HepG2 (cell line): ENCODE data around the gene SNRNP200. TPM values are rescaled to one million over a fixed set of nuclear protein-coding genes. Genes with fewer than 3 reads are reported as not detected.

Experiments used
- ADNP ChIP-seq: sonication (generic); formaldehyde crosslinking; IDR thresholded peaks from 2 replicates; pipeline ENCODE4 v1.4.0; 2020; ENCODE audit warnings: missing genetic modification reagents
- AHR ChIP-seq: IDR thresholded peaks from 2 replicates; pipeline ENCODE4 v1.6.1; 2018; ENCODE audit warnings: missing genetic modification reagents, missing compliant biosample characterization
- ARNTL ChIP-seq: sonication (generic); formaldehyde crosslinking; IDR thresholded peaks from 2 replicates; pipeline ENCODE4 v1.4.0; 2020; ENCODE audit warnings: mild to moderate bottlenecking, missing genetic modification reagents
- GMEB1 ChIP-seq: sonication (generic); formaldehyde crosslinking; IDR thresholded peaks from 2 replicates; pipeline ENCODE4 v1.5.1; 2020; ENCODE audit warnings: missing genetic modification reagents, mild to moderate bottlenecking, borderline replicate concordance
- HHEX ChIP-seq: IDR thresholded peaks from 2 replicates; pipeline ENCODE4 v1.6.1; 2016; ENCODE audit warnings: control low read depth
- MED1 ChIP-seq: sonication (generic); formaldehyde crosslinking; IDR thresholded peaks from 2 replicates; pipeline ENCODE4 v1.4.0; 2020; ENCODE audit warnings: missing genetic modification reagents
- PHB2 ChIP-seq: fragments of 450-650 bp; IDR thresholded peaks from 2 replicates; pipeline ENCODE4 v1.6.1; 2018; ENCODE audit not compliant: partially characterized antibody
- POGK ChIP-seq: sonication (generic); formaldehyde crosslinking; conservative IDR thresholded peaks from 2 replicates; pipeline ENCODE4 v1.8.0; 2022; ENCODE audit warnings: mild to moderate bottlenecking, moderate library complexity, missing genetic modification reagents
- POLR2AphosphoS5 ChIP-seq: IDR thresholded peaks from 2 replicates; pipeline ENCODE4 v1.6.1; 2012; ENCODE audit warnings: low read depth, low read length
- SETDB1 ChIP-seq: sonication (generic); formaldehyde crosslinking; IDR thresholded peaks from 2 replicates; pipeline ENCODE4 v1.5.1; 2020; ENCODE audit warnings: missing genetic modification reagents, mild to moderate bottlenecking, borderline replicate concordance
- SMAD3 ChIP-seq: sonication (generic); formaldehyde crosslinking; IDR thresholded peaks from 2 replicates; pipeline ENCODE4 v1.4.0; 2020; ENCODE audit warnings: missing genetic modification reagents
- ZNF556 ChIP-seq: sonication (generic); formaldehyde crosslinking; IDR thresholded peaks from 2 replicates; pipeline ENCODE4 v1.4.0; 2020; ENCODE audit warnings: mild to moderate bottlenecking, missing genetic modification reagents, borderline replicate concordance
- polyA plus RNA-seq, 8 experiments: library from polyadenylated mRNA; depleted of rRNA in 3 of 8; stranded (reverse) in 7 of 8; unstranded in 1 of 8; fragments of >200 nt; fragmentation: Illumina TruSeq in 4 of 8; extraction: Trizol in 4 of 8; gene quantifications; 2 replicates each; pipeline versions ENCODE4 v1.2.1 to v1.2.3, GENCODE V29; 2011 to 2016; ENCODE audit warnings: low read depth in 4 of 8, missing spikeins in 1 of 8, mixed read lengths in 1 of 8; ENCODE audit not compliant: insufficient read depth in 1 of 8
- total RNA-seq, 5 experiments: library from RNA; depleted of rRNA; stranded (reverse); fragments of >200 nt; fragmentation: Illumina TruSeq; extraction: Trizol; gene quantifications; 2 replicates each; pipeline ENCODE4 v1.2.3, GENCODE V29; 2016; ENCODE audit warnings: low read depth in 1 of 5
- TF ChIP-seq, protein P1 (sequence below): IDR thresholded peaks from 2 replicates; pipeline ENCODE4 v1.6.1; 2012; ENCODE audit warnings: low read depth, low read length, improper control_type of control experiment
- TF ChIP-seq, protein P2 (sequence below): sonication (generic); formaldehyde crosslinking; conservative IDR thresholded peaks from 2 replicates; pipeline ENCODE4 v1.4.0; 2020; ENCODE audit warnings: missing genetic modification reagents

Gene SNRNP200
- total and polyA plus RNA-seq, 2 of the 13 experiments (the other 11 are each of a cell fraction or from before 2014, with no cell fraction given): 99.0 to 232 TPM

GRCh38 chr2:96305091-96305978, at the start of gene SNRNP200 (continued):
- TF ChIP-seq HHEX (CRISPR knock-in tag) (no peak), ARNTL (CRISPR knock-in tag) (peak; percentile 92; the same call in 1 of the 2 replicates), POGK (peak; percentile 95), ADNP (CRISPR knock-in tag) (no peak), POLR2AphosphoS5 (peak; percentile 96), AHR (CRISPR knock-in tag) (peak; percentile 65; the same call in 1 of the 2 replicates), SETDB1 (CRISPR knock-in tag) (no peak), MED1 (CRISPR knock-in tag) (peak; percentile 88), SMAD3 (peak; percentile 76), ZNF556 (CRISPR knock-in tag) (peak; percentile 99), GMEB1 (peak; percentile 96), PHB2 (no peak)
- TF ChIP-seq, protein P1, sequence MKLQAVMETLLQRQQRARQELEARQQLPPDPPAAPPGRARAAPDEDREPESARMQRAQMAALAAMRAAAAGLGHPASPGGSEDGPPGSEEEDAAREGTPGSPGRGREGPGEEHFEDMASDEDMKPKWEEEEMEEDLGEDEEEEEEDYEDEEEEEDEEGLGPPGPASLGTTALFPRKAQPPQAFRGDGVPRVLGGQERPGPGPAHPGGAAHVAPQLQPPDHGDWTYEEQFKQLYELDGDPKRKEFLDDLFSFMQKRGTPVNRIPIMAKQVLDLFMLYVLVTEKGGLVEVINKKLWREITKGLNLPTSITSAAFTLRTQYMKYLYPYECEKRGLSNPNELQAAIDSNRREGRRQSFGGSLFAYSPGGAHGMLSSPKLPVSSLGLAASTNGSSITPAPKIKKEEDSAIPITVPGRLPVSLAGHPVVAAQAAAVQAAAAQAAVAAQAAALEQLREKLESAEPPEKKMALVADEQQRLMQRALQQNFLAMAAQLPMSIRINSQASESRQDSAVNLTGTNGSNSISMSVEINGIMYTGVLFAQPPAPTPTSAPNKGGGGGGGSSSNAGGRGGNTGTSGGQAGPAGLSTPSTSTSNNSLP: no peak
- TF ChIP-seq, protein P2, sequence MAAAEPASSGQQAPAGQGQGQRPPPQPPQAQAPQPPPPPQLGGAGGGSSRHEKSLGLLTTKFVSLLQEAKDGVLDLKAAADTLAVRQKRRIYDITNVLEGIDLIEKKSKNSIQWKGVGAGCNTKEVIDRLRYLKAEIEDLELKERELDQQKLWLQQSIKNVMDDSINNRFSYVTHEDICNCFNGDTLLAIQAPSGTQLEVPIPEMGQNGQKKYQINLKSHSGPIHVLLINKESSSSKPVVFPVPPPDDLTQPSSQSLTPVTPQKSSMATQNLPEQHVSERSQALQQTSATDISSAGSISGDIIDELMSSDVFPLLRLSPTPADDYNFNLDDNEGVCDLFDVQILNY (CRISPR knock-in tag): peak; percentile 88; the same call in 1 of the 2 replicates
